Colon (tissue), 2 donors: ENCODE measurements around the gene TPRA1.

Experiments used
- FAIRE-seq: peaks from 2 replicates; lab custom pipeline; 2012; peaks lifted over from hg19 to GRCh38; lab: Jason Lieb, UNC
- donor health status: control.
- donor health status: control.

The TPRA1 gene

DNA sequence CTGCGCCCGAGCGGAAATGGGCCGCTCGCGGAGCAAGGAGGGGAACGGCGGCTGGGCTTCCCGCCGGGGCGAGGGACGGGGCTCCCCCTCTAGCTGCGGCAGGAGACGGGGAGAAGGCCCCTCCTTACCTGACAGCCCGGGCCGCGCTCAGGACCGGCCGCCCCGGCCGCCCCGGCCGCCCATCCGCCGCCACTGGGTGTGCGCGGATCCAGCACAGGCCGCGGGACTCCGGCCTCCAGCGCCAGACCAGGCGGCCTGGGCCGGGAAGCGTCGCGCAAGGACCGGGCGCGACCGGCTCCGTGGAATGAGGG lies 296 bp downstream of the TPRA1 start:
- no peak for FAIRE-seq

DNA sequence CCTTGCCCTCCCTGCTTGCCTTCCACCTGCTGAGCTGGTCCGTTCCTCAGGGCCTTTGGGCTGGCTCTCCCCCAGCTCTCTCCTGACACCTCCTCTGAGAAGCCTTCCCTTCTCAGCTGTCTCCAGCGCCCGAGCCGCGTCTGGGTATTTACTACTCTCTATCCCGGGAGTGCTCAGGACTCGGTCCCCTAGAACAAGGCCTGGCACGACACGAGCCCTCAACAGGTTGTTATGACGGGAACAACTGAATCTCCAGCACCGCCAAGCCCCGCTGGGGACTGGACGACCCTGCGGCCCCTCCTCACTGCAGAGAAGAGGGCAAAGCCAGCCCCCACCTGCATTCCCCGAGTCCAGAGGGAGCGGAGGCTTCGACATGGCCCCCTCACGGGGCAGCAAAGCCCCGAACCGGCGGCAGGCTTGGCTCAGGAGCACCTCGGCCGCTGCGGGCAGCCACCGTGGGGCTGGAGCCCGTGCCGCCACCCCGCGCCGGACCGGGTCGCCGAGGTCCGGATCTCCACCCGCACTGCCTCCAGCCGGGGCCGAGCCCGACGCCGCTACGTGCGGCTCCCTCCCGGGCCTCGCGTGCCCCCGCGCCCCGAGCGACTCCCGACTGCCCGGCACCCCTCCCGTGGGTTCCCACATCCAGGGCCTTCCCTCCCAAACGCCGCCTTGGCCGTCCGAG lies 792 bp downstream of the TPRA1 start:
- no peak for FAIRE-seq

- no peak for FAIRE-seq
Observed at GRCh38 chr3:127588806-127589577, 1.5 kb downstream of the TPRA1 start.

GRCh38 chr3:127587876-127588275 lies 2.7 kb downstream of the TPRA1 start:
- no peak for FAIRE-seq

- no peak for FAIRE-seq
Observed at GRCh38 chr3:127585813-127586413, 4.6 kb downstream of the TPRA1 start.

- no peak for FAIRE-seq
Observed at GRCh38 chr3:127585163-127585812, 5.2 kb downstream of the TPRA1 start.

DNA sequence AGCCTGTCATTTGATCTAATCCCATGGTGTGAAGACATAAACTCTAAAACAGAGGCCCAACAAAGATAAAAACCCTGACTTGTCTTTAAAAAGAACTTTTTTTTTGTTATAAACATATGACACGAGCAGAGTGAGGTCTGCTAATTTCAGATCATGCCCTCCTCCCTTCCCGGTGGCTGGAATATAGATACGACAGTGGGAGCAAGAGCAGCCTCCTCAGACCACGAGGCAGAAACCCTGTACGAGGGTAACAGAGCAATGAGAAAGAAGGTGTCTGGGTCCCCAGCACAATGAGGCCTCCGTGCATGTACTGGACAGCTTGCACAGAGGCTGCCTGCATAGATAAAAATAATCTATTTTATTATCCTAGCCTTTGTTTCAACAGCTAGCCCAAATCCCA lies 5.8 kb downstream of the TPRA1 start:
- no peak for FAIRE-seq

GRCh38 chr3:127580327-127581060 lies 10.0 kb downstream of the TPRA1 start:
- no peak for FAIRE-seq

DNA sequence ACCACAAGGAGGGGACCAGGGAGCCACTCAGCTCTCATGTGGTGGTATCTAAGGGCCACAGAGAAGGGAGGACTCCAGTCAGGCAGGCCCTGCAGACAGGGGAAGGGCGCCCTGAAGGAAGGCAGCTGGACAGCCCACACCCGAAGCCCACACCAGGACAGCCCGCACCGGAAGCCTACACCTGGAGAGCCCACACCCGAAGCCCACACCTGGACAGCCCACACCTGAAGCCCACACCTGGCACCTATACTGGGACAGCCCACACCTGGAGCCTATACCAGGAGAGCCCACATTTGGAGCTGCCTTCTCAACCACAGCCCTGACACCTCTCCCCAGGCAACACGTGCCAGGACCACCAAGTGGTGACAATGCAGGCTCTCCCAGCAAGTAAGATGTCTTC lies 11.7 kb downstream of the TPRA1 start:
- FAIRE-seq: no peak

- FAIRE-seq: no peak
Observed at GRCh38 chr3:127578168-127578567, 12.4 kb downstream of the TPRA1 start.

GRCh38 chr3:127577448-127577847 lies 13.1 kb downstream of the TPRA1 start:
- FAIRE-seq: no peak

- no peak for FAIRE-seq
Observed at GRCh38 chr3:127574880-127575878, 15.4 kb downstream of the TPRA1 start.

GRCh38 chr3:127573912-127574311 lies 16.6 kb downstream of the TPRA1 start:
- FAIRE-seq: no peak

- no peak for FAIRE-seq
Observed at GRCh38 chr3:127573401-127573800, 17.1 kb downstream of the TPRA1 start.

DNA sequence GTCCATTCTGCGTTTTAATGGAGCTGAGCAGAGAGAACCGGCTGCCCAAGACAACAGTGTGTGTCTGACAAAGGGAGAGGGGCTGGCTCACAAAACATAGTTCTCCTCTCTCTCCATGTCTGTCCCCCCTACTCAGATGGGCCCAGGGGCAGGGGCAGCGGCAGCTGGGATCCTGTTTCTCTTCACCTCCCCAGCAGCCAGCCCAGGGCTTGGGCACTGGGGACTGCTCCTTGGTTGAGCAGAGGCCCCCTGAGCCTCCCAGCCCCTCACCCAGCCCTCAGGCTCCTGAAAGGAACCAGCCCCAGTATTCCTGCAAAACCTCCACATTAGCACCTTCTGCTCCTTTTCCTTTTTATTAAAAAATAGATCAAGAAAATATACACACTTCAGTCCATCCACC lies 17.8 kb downstream of the TPRA1 start:
- no peak for FAIRE-seq

GRCh38 chr3:127572186-127572585 lies 18.3 kb downstream of the TPRA1 start:
- no peak for FAIRE-seq

- FAIRE-seq: no peak
Observed at GRCh38 chr3:127570520-127570919, 20.0 kb downstream of the TPRA1 start.

DNA sequence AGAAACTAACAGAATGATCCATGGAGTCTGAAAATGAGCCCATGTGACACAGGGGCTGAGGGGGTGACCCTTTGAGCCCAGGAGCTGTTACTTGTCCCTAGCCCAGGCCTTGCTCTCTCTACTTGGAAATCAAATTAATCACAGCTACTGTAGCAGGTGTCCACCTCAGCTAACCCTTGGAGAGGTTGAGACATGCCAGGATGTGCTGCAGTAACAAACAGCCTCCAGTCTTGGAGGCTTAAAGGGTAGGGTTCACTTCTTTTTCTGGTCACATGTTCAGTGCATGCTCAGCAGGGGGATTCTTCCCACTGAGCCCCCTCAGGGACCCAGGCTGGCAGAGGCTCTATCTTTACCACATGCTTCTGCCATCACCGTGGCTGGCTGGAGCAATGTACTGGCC lies 21.4 kb downstream of the TPRA1 start:
- FAIRE-seq: no peak

- FAIRE-seq: no peak
Observed at GRCh38 chr3:127568586-127568985, 21.9 kb downstream of the TPRA1 start.

- no peak for FAIRE-seq
Observed at GRCh38 chr3:127566833-127567232, 23.7 kb downstream of the TPRA1 start.

DNA sequence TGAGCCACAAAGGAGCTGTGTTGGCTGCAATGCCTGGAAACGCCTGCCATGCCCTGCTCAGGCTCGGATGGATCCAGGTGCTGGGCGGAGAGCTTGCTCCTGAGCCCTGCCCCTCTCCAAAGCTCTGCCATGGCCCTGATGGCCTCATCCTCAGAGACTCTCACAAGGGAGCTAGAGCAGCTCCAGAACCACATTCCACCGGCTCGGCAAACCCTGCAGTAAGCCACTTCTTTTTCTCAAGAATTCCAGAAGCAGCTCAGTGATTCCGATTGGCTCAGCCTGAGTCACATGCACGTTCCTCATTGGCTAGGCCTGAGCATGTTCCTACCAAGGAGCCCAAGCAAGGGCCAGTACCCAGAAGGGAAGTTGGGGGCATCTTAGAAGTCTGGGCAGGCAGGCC lies 24.8 kb downstream of the TPRA1 start:
- no peak for FAIRE-seq
